Liver (tissue), 9 donors: ENCODE results near the gene RNU11. TPM values are rescaled to one million over a fixed set of nuclear protein-coding genes. Genes with fewer than 3 reads are reported as not detected.

Source experiments
- DNase-seq: peaks from one replicate; pipeline ENCODE4 v3.0.0-alpha.2; 2017; ENCODE audit warnings: low spot score
- H3K27ac ChIP-seq, 2 donors: one replicate each; pipeline ENCODE4 v1.7.0; 2013; ENCODE audit warnings: inconsistent platforms in 2 of 2, low read length in 2 of 2, control low read depth in 1 of 2, low read depth in 1 of 2, mild to moderate bottlenecking in 1 of 2
- H3K27me3 ChIP-seq, 4 donors: one replicate each; pipeline versions ENCODE4 v1.6.1 to v1.7.0; 2013; ENCODE audit warnings: low read length in 3 of 4, inconsistent platforms in 1 of 4, mild to moderate bottlenecking in 1 of 4, moderate library complexity in 1 of 4; ENCODE audit not compliant: control insufficient read depth in 4 of 4, insufficient read depth in 4 of 4
- H3K36me3 ChIP-seq, 4 donors: one replicate each; pipeline versions ENCODE4 v1.6.1 to v1.7.0; 2013; ENCODE audit warnings: low read length in 3 of 4, mild to moderate bottlenecking in 3 of 4, low read depth in 1 of 4, moderate library complexity in 1 of 4; ENCODE audit not compliant: control insufficient read depth in 4 of 4, insufficient read depth in 3 of 4
- H3K4me1 ChIP-seq, 4 donors: one replicate each; pipeline versions ENCODE4 v1.6.1 to v1.7.0; 2013; ENCODE audit warnings: low read length in 3 of 4, mild to moderate bottlenecking in 3 of 4, moderate library complexity in 1 of 4; ENCODE audit not compliant: control insufficient read depth in 4 of 4, insufficient read depth in 4 of 4
- H3K4me3 ChIP-seq, 3 donors: one replicate each; pipeline versions ENCODE4 v1.6.1 to v1.7.0; 2013; ENCODE audit warnings: low read length in 3 of 3, control low read depth in 1 of 3, low read depth in 1 of 3, mild to moderate bottlenecking in 1 of 3
- H3K9ac ChIP-seq, 2 donors: one replicate each; pipeline ENCODE4 v1.7.0; 2013; ENCODE audit warnings: low read length in 2 of 2, mild to moderate bottlenecking in 2 of 2, moderate library complexity in 2 of 2, control low read depth in 1 of 2, low read depth in 1 of 2
- H3K9me3 ChIP-seq, 4 donors: one replicate each; pipeline versions ENCODE4 v1.6.1 to v1.7.0; 2013; ENCODE audit warnings: low read length in 3 of 4; ENCODE audit not compliant: control insufficient read depth in 4 of 4
- EGR1 ChIP-seq, 2 donors: IDR thresholded peaks; 2 replicates each; pipeline ENCODE4 v1.6.1; 2016 to 2018; ENCODE audit warnings: antibody characterized with exemption in 2 of 2, low read depth in 2 of 2
- FOXA1 ChIP-seq: IDR thresholded peaks from 2 replicates; pipeline ENCODE4 v1.6.1; 2016; ENCODE audit warnings: antibody characterized with exemption
- GABPA ChIP-seq, 2 donors: IDR thresholded peaks in 1 of 2; conservative IDR thresholded peaks in 1 of 2; 2 replicates each; pipeline ENCODE4 v1.6.1; 2016; ENCODE audit warnings: antibody characterized with exemption in 2 of 2, mild to moderate bottlenecking in 1 of 2, moderate library complexity in 1 of 2
- HNF4A ChIP-seq, 2 donors: conservative IDR thresholded peaks; 2 replicates each; pipeline ENCODE4 v1.6.1; 2016; ENCODE audit warnings: antibody characterized with exemption in 2 of 2, mild to moderate bottlenecking in 2 of 2
- HNF4G ChIP-seq: IDR thresholded peaks from 2 replicates; pipeline ENCODE4 v1.6.1; 2016; ENCODE audit warnings: antibody characterized with exemption
- JUND ChIP-seq, 2 donors: IDR thresholded peaks; 2 replicates each; pipeline ENCODE4 v1.6.1; 2016; ENCODE audit warnings: antibody characterized with exemption in 2 of 2
- NR2F2 ChIP-seq: IDR thresholded peaks from 2 replicates; pipeline ENCODE4 v1.6.1; 2016; ENCODE audit warnings: antibody characterized with exemption
- RAD21 ChIP-seq, 2 donors: IDR thresholded peaks; 2 replicates each; pipeline ENCODE4 v1.6.1; 2016; ENCODE audit warnings: antibody characterized with exemption in 2 of 2, mild to moderate bottlenecking in 2 of 2
- RXRA ChIP-seq, 2 donors: IDR thresholded peaks; 2 replicates each; pipeline ENCODE4 v1.6.1; 2017 to 2018; ENCODE audit warnings: antibody characterized with exemption in 2 of 2, mild to moderate bottlenecking in 1 of 2
- SP1 ChIP-seq: IDR thresholded peaks from 2 replicates; pipeline ENCODE4 v1.6.1; 2018; ENCODE audit warnings: antibody characterized with exemption, mild to moderate bottlenecking
- TAF1 ChIP-seq: conservative IDR thresholded peaks from 2 replicates; pipeline ENCODE4 v1.6.1; 2016; ENCODE audit warnings: antibody characterized with exemption, mild to moderate bottlenecking
- YY1 ChIP-seq: IDR thresholded peaks from 2 replicates; pipeline ENCODE4 v1.6.1; 2016; ENCODE audit warnings: antibody characterized with exemption, mild to moderate bottlenecking
- WGBS: extraction: QIAGEN DNeasy Blood & Tissue Kit; methylation state at CpG from one replicate; pipeline ENCODE4 v1.1.7; 2013; 5-methylcytosine and 5-hydroxymethylcytosine counted together
- polyA plus RNA-seq, 2 donors: library from polyadenylated mRNA; stranded (reverse) in 1 of 2; unstranded in 1 of 2; fragments of 200-250 nt in 1 of 2; fragments of >200 nt in 1 of 2; fragmentation: Nextera tagmentation in 1 of 2; extraction: Ambion mirVana in 1 of 2; gene quantifications; one replicate each; pipeline versions ENCODE4 v1.2.1 to v1.2.3, GENCODE V29; 2013 to 2015
- total RNA-seq, 2 donors: library from RNA; depleted of rRNA; stranded (reverse); fragments of >200 nt; gene quantifications; one replicate each; pipeline ENCODE4 v1.2.3, GENCODE V29; 2014
- TF ChIP-seq, protein P1 (sequence below): fragments of 150-350 bp; IDR thresholded peaks from 2 replicates; pipeline ENCODE4 v1.5.1; 2017; ENCODE audit warnings: improper control_type of control experiment, low read depth, low read length; ENCODE audit not compliant: missing input control
- TF ChIP-seq, protein P2 (sequence below): IDR thresholded peaks from 2 replicates; pipeline ENCODE4 v1.6.1; 2016; ENCODE audit warnings: antibody characterized with exemption
- TF ChIP-seq, protein P3 (sequence below): IDR thresholded peaks from 2 replicates; pipeline ENCODE4 v1.6.1; 2016; ENCODE audit warnings: antibody characterized with exemption
- TF ChIP-seq, protein P4 (sequence below): IDR thresholded peaks from 2 replicates; pipeline ENCODE4 v1.6.1; 2016; ENCODE audit warnings: antibody characterized with exemption
- TF ChIP-seq, protein P5 (sequence below): IDR thresholded peaks from 2 replicates; pipeline ENCODE4 v1.6.1; 2016; ENCODE audit warnings: antibody characterized with exemption, mild to moderate bottlenecking
- donor health status: healthy.
- donor health status: healthy.
- donor health status: healthy.
- donor health status: healthy.
- donor health status: healthy.

The RNU11 gene
- total and polyA plus RNA-seq, 4 donors = not detected

DNA sequence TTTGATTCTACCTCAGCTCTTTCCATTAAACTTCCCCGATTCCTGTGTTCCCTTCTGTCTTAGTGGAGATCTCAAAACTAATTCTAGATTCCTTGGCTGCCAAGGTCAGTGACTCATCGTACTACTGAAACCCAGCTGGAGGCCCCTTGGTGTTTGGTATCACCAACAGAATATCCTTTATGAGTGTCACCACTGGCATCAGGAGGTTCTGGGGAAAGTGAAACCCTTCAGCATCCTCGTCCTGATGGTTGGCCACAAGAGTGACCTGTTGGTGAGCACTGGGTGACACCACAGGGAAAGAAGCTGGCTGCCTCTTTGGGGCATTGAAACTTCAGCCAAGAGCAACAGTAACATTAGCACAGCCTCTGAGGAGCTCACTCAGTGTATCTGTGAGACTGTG lies 46.7 kb upstream of the RNU11 start:
- Histone ChIP-seq H3K4me1 (no peaks in the 10 kb centered on the region), H3K36me3 (peaks cover 12 to 36% (median 17%) of the 10 kb centered on the region in 4 donors), H3K4me3 (no peak overlapping the region), H3K9ac (no peak overlapping the region), H3K27ac (no peak overlapping the region), H3K9me3 (no peaks in the 10 kb centered on the region), H3K27me3 (no peaks in the 10 kb centered on the region)
- no peak for TF ChIP-seq TAF1
- no peak for TF ChIP-seq EGR1 (IDR thresholded peaks at IDR 0.05; ENCODE audit: low read depth in 2 of 2)
- TF ChIP-seq, protein P1, sequence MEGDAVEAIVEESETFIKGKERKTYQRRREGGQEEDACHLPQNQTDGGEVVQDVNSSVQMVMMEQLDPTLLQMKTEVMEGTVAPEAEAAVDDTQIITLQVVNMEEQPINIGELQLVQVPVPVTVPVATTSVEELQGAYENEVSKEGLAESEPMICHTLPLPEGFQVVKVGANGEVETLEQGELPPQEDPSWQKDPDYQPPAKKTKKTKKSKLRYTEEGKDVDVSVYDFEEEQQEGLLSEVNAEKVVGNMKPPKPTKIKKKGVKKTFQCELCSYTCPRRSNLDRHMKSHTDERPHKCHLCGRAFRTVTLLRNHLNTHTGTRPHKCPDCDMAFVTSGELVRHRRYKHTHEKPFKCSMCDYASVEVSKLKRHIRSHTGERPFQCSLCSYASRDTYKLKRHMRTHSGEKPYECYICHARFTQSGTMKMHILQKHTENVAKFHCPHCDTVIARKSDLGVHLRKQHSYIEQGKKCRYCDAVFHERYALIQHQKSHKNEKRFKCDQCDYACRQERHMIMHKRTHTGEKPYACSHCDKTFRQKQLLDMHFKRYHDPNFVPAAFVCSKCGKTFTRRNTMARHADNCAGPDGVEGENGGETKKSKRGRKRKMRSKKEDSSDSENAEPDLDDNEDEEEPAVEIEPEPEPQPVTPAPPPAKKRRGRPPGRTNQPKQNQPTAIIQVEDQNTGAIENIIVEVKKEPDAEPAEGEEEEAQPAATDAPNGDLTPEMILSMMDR = no peak
- TF ChIP-seq FOXA1 = no peak
- no peak for TF ChIP-seq NR2F2
- TF ChIP-seq, protein P2, sequence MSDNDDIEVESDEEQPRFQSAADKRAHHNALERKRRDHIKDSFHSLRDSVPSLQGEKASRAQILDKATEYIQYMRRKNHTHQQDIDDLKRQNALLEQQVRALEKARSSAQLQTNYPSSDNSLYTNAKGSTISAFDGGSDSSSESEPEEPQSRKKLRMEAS = no peak
- TF ChIP-seq RAD21 (IDR thresholded peaks at IDR 0.05) = no peak
- TF ChIP-seq SP1 = no peak
- TF ChIP-seq, protein P3, sequence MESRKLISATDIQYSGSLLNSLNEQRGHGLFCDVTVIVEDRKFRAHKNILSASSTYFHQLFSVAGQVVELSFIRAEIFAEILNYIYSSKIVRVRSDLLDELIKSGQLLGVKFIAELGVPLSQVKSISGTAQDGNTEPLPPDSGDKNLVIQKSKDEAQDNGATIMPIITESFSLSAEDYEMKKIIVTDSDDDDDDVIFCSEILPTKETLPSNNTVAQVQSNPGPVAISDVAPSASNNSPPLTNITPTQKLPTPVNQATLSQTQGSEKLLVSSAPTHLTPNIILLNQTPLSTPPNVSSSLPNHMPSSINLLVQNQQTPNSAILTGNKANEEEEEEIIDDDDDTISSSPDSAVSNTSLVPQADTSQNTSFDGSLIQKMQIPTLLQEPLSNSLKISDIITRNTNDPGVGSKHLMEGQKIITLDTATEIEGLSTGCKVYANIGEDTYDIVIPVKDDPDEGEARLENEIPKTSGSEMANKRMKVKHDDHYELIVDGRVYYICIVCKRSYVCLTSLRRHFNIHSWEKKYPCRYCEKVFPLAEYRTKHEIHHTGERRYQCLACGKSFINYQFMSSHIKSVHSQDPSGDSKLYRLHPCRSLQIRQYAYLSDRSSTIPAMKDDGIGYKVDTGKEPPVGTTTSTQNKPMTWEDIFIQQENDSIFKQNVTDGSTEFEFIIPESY = no peak
- TF ChIP-seq YY1 = no peak
- WGBS = 86% methylated on average over 3 of the region's 3 CpGs
- DNase-seq = no peak

DNA sequence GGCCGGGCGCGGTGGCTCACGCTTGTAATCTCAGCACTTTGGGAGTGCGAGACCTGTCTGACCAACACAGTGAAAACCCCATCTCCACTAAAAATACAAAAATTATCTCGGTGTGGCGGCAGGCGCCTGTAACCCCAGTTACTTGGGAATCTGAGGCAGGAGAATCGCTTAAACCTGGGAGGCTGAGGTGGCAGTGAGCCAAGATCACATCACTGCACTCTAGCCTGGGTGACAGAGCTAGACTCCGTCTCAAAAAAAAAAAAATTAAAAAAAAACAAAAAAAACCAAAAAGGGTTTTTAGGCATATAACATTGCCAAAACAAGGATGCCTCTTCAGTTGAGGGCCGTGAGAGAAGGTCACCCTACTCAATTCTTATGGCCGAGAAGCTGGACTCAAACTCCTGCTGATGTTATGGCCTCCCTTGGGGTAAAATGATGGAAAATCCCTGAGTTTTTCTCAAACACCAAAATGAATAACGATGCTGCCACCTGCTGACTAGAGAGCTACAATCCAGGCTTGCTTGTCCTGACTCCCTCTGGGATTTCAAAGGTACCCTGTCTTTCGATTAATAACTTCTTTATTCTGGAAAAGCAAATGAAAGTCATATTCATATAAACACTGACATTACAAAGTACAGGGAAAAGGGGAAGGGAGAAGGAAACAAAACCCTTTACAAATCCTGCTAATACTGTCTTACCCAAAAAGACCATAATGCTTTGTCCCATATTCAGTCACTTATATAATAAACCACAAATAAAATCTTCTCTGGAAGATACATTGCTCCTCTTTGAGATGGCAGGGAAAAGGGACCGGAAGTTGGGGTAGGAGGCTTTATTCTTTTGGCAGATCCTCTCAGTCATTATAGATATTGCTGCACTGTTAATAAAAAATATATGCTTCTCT lies 45.6 kb upstream of the RNU11 start:
- Histone ChIP-seq H3K4me3 (no peak overlapping the region), H3K27ac (no peak overlapping the region)
- 75% methylated on average over 15 of the region's 15 CpGs for WGBS
- TF ChIP-seq, protein P2 = no peak
- TF ChIP-seq TAF1 (no peak), NR2F2 (no peak), YY1 (peak; percentile 20), HNF4A (conservative IDR thresholded peaks at IDR 0.05) (no peak), GABPA (IDR thresholded peaks at IDR 0.05 in 1 of 2, conservative IDR thresholded peaks at IDR 0.05 in 1 of 2) (no peak), HNF4G (no peak), SP1 (no peak), FOXA1 (no peak), RXRA (IDR thresholded peaks at IDR 0.05) (no peak), JUND (IDR thresholded peaks at IDR 0.05) (no peak), RAD21 (IDR thresholded peaks at IDR 0.05) (peak; percentile 87 to 90)
- TF ChIP-seq, protein P4, sequence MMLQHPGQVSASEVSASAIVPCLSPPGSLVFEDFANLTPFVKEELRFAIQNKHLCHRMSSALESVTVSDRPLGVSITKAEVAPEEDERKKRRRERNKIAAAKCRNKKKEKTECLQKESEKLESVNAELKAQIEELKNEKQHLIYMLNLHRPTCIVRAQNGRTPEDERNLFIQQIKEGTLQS = no peak
- TF ChIP-seq, protein P3 = no peak
- TF ChIP-seq, protein P5, sequence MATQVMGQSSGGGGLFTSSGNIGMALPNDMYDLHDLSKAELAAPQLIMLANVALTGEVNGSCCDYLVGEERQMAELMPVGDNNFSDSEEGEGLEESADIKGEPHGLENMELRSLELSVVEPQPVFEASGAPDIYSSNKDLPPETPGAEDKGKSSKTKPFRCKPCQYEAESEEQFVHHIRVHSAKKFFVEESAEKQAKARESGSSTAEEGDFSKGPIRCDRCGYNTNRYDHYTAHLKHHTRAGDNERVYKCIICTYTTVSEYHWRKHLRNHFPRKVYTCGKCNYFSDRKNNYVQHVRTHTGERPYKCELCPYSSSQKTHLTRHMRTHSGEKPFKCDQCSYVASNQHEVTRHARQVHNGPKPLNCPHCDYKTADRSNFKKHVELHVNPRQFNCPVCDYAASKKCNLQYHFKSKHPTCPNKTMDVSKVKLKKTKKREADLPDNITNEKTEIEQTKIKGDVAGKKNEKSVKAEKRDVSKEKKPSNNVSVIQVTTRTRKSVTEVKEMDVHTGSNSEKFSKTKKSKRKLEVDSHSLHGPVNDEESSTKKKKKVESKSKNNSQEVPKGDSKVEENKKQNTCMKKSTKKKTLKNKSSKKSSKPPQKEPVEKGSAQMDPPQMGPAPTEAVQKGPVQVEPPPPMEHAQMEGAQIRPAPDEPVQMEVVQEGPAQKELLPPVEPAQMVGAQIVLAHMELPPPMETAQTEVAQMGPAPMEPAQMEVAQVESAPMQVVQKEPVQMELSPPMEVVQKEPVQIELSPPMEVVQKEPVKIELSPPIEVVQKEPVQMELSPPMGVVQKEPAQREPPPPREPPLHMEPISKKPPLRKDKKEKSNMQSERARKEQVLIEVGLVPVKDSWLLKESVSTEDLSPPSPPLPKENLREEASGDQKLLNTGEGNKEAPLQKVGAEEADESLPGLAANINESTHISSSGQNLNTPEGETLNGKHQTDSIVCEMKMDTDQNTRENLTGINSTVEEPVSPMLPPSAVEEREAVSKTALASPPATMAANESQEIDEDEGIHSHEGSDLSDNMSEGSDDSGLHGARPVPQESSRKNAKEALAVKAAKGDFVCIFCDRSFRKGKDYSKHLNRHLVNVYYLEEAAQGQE = no peak
- TF ChIP-seq, protein P1 = peak; percentile 73

More for the DNA sequence above, 45.6 kb upstream of the RNU11 start:
- DNase-seq = peak; percentile 52
- H3K36me3 ChIP-seq = peaks cover 12 to 44% (median 24%) of the 10 kb centered on the region in 4 donors
- H3K27me3 ChIP-seq = no peaks in the 10 kb centered on the region
- no peaks in the 10 kb centered on the region for H3K4me1 ChIP-seq
- no peak overlapping the region for H3K9ac ChIP-seq
- no peaks in the 10 kb centered on the region for H3K9me3 ChIP-seq
